HTR-8/SVneo (cell line): Measurements from ENCODE around the gene SMIM1.

Experiments used
- DNase-seq: peaks from one replicate; pipeline ENCODE4 v3.0.0; 2011; ENCODE audit warnings: low spot score, mixed read lengths; ENCODE audit not compliant: insufficient read length
- FAIRE-seq: peaks from 2 replicates; lab custom pipeline; 2011; peaks lifted over from hg19 to GRCh38; lab: Jason Lieb, UNC

Gene SMIM1

DNA sequence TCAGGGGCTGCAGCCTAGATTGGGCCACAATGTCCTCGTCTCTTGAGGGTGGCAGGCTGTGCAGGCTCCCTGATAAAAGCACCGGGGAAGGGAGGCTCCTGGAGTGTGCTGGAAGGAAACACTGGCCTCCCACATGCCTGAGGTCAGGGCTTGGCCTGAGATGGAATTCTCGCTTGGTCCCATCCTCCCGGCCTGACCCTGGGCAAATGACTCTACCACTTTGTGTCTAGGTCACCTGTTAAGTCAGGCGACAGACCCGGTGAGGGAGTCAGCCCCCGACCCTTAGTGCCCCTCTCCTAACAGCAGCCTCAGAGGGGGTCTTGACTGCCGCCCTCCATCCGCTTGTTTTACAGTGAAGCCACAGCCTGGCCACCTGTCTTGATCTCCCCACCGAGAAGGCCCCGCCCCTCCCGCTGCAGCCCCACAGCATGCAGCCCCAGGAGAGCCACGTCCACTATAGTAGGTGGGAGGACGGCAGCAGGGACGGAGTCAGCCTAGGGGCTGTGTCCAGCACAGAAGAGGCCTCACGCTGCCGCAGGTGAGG lies 2.5 kb downstream of the SMIM1 start:
- FAIRE-seq (no peak), DNase-seq (no peak)

DNA sequence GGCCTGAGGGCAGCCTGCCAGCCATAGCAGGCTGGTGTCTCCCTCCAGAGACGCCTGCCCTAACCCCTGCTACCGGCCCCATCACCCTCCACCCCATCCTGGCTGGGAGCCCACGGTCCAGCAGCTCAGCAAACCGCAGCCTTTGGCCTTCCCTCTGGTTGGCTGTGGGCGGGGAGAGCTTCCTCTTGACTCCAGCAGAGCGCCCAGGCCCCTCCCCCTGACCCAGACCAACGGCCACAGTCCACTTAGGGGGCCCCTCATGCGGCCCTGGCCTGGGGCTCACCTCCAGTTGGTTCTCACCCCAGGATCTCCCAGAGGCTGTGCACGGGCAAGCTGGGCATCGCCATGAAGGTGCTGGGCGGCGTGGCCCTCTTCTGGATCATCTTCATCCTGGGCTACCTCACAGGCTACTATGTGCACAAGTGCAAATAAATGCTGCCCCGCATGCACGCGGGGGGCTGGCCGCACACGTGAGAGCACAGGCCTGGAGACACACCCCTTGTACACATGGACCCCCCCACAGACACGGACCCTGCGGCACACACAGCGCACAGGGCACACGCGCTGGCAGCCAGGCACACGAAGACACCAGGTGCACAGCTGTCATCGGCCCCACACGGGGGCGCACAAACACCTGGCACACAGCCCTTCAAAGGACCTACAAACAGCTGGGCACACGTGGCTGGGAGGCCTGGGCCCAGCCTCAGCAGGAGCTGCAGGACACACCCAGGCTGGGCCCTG lies 3.1 kb downstream of the SMIM1 start:
- FAIRE-seq (no peak), DNase-seq (peak; percentile 35)

DNA sequence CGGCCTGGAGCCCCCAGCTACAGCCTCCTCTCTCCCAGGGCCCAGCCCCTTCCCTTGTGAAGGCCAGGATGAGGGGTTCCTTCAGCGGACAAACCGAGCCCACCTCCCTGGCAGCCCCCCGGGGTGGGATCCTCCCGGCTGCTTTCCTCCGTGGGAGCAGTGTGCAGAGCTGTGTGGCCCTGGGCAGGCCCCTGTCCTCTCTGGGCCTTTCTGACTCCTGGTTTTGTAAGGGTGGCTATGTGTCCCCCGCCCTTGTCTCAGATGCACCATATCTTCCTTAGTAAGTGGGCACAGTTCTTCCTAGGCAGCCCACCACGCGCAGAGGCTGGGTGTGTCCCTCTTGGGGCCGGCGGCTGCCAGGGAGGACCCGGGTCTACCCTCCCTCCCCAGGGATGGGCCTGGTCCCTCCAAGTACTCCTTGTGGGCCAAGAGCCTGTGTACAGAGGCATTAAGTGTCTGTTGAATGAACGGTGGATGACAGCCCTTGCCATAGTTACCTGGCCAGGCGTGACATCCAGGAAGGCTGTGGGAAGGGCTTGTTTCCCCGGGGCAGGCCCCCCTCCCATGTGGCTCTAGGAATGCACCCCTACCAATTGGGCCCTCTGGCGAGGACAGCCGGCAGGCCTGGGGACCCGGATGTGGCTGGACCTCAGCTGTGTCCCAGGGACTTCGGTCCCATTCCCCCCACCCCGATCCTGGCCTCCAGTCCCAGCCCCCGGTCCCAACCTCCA lies 3.8 kb downstream of the SMIM1 start:
- no peak for DNase-seq
- no peak for FAIRE-seq

DNA sequence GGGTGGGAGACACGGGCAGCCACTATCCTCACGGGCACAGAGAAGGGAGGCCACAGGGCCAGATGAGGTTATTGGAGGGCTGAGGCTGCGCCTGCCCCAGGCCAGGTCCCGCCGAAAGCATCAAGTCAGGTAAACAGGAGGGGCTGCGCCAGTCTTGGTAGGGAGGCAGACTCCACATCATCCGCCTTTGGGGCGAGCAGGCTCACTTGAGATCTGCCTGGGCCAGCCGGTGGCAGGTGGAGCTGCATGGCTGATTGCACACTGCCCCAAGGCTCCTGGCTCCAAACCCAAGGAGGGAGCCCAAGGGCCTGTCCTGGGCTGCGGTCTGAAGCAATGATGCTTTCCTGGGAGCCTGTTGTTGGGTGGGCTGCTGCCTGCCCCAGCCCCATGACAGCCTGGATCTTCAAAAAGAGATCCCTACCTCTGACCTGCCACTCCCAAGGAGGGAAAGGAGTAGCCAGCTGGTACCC lies 4.6 kb downstream of the SMIM1 start:
- no peak for DNase-seq
- FAIRE-seq, result no peak

DNA sequence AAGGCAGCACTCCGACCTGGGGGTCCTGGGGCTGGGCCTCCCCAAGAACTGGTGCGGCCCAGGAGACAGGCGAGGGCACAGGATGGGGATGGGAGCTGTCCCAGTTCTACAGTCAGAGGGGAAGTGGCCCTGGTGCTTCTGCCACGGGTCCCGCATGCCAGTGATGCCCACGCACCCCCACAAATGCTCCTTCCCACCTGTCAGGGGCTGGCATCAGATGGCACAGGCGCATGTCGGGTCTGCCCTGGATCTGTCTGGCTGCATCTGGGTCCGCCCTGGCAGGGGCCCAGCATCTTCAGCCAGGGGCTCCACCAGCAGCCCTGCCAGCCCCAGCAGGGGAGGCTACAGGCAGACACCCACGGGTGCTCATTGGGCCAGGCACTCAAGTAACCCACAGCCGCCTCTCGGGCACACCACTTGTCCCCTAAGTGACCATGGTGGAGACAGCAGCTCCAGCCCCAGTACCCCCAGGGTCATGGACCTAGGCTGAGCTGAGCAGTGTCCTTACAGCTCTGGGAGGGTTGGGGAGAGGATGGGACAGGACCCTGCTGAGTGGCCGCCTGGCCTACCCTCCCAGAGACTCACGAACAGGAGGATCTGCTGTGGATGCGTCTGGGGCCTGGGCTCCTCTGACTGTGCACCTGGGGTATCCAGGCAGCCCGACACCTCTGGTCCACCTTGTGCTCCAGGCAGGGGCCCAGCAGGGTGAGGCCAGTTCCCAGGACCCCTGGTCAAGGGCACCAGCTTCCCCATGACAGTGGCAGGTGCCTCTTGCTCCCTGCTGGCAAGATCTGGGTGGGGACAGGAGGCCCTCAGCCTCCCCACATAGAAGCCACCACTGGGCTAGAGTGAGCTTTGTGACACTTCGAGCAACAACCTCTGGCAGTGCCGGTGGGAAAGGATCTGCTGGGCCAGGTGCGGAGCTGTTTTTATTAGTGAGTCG lies 5.4 kb downstream of the SMIM1 start:
- FAIRE-seq (no peak), DNase-seq (no peak)

DNA sequence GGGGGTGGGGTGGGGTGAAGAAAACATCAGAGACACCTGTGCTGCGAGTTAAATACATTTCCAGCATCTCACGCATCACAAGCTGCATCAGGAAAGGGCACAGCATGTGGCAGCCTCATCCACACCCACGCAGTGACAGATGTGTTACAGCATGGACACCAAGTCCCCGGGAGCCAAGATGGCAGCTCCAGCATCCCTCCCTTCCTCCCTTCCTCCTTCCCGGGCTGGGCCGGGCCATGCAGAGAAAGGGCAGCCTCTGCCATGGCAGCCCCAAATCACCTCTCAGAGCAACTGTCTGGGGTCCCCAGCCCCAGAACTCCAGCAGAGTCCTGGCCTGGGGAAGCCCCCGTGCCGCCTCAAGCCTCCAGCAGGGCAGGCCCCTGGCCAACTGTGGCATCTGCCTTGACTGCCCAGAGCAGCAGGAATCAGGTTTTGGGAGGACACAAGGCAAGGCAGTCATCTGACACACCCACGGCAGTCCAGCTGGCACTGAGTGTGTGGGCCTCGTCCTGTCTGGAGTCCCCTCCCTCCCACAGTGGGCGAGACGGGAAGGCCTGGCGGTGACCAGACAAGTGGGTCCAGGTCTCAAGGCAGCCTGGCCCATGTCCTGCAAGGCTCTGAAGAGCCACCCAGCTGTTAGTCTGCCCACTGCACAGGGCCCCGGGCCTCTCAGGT lies 6.2 kb downstream of the SMIM1 start:
- DNase-seq, result no peak
- FAIRE-seq, result no peak

DNA sequence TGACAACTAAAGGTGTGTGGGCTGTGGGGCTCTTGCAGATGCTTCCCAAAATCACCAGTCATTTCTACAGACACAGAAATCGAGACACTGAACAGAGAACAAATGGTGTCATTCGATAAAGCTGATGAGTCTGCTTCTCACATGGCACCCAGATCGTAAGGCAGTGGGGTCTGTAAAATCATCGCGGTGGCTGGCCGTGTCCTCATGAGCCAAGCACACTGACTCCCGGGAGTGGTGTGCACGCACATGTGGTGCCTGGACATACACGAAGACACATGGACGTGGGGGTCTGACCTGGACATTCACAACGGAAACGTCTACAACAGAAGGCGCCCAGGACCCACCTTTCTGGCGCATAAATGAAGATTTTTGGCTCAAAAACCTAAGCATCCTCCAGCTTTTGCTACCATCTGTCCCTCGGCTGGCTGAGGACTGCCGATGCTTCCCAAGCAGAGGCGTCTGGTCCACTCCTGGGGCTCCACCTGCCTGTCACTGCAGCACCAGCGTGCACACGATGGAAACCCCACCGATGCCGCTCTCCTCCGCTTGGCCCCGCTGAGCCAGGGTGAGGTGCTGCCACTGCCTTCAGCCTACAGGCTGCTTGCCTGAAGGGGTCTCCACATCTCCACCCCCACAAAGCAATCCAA lies 6.8 kb downstream of the SMIM1 start:
- FAIRE-seq (no peak), DNase-seq (no peak)

DNA sequence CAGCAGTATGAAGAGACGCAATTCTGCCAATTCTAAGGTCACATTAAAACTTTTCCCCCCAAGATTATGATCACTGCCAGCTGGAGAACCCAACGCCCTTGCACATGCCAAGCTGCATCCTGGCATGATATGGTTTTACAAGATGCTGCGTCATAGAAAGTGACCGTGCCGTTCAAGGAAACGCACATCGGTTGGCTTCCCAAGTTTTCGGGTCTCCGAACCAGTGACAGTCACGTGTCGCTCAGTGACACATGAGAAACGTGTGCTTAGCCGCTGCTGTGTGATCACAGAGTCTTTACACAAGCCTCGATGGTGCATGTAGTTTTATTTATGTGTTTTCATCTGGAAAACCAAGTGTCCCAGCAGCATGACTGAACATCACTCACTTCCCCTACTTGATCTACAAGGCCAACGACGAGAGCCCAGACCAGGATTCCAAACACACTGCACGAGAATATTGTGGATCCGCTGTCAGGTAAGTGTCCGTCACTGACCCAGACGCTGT lies 7.4 kb downstream of the SMIM1 start:
- FAIRE-seq (no peak), DNase-seq (no peak)

DNA sequence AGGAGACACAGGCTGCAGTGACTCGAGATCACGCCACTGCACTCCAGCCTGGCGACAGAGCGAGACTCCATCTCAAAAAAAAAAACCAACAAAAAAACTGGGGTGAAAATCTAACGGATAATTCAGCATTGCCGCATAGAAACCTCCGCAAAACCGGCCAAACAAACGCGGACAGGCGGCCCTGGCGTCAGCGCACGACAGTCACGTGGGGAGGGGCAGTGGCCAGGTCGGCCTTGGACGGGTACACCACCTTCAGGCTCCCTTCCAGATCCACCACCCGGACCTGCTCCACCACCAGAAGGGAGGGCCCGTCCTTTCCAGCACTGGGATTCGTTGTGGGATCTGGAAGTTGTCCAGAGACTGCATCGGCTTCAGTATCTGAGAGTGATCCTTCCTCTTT lies 8.4 kb downstream of the SMIM1 start:
- no peak for FAIRE-seq

DNA sequence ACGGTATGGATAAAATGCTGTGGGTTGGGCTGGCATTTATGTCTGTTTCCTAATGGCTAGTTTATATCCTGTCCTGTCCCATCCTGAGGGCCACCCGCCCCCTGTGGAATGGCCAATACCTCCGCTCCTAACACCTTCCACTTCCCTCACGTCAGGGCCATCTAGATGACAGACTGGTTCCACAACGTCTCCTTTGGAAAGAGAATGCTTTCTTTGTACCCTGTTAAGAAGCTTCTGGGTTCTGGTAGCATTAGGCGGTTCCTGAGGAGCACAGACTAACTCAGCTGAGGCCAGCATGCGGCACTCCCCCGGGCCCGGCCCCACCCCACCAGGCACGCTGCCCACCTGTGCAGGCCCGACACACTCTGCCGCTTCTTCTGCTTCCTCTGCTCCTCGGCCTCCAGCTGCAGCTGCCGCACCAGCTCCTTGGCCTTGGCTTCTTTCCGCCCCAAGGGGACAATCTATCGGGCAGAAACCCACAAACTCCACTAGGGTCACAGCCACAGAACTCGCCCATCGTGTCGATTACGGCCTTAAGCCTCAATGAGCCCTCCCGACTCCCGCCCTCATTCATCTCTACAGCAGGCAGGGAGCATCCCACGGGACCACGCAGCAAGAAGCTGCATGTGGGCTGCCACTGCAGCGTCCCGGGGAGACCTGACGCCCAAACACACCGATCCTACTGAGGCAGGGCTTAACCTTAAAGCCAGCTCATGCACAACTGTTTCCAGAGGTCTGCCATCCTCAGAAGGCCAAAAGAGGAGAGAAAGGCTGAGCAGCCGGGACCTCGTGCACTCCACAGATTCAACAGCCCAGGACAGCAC lies 11.3 kb downstream of the SMIM1 start:
- no peak for DNase-seq
- FAIRE-seq, result no peak

More for the DNA sequence above, 8.4 kb downstream of the SMIM1 start:
- no peak for DNase-seq

DNA sequence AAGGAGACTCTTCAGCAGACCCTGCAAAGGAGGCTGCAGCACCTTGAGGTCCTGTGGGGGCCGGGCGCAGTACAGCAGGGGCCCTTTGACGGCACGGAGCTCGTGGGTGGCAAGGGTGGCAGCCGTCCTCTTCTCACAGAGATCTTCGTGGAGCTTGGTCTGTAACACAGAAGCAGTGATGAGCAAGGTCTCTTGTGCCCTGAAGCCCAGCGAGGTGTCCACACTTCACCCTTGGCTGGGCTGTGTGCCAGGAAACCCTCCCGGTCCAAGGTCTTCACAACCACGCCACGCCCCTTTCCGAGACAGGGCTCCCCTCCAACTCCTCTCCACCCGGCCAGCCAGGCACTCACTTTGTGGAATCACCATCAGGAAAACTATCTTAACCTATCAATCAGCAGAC lies 12.5 kb downstream of the SMIM1 start:
- DNase-seq (no peak), FAIRE-seq (no peak)

DNA sequence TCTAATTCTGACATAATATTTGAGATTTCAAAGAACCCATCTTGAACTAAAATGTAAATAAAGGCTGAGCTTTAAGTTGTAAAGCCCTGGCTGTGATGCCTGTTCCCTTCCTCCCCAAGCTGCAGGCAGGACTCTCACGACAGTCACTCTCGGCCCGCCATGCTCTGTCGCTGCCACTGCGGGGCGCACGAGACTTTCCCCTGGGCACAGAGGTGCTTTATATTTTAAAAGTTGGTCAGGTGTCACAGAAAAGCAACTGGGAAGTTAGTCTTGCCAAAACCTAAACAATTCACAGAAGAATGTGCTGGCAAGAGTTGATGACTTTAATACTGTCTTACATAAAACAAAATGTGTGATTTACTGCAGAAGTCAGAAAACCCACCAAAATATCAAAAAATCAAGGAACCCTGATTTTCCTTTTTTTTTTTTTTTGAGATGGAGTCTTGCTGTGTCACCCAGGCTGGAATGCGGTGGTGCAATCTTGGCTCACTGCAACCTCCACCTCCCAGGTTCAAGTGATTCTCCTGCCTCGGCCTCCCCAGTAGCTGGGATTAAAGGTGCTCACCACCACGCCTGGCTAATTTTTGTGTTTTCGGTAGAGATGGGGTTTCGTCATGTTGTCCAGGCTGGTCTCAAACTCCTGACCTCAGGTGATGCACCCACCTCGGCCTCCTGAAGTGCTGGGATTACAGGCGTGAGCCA lies 13.1 kb downstream of the SMIM1 start:
- DNase-seq (no peak), FAIRE-seq (no peak)

DNA sequence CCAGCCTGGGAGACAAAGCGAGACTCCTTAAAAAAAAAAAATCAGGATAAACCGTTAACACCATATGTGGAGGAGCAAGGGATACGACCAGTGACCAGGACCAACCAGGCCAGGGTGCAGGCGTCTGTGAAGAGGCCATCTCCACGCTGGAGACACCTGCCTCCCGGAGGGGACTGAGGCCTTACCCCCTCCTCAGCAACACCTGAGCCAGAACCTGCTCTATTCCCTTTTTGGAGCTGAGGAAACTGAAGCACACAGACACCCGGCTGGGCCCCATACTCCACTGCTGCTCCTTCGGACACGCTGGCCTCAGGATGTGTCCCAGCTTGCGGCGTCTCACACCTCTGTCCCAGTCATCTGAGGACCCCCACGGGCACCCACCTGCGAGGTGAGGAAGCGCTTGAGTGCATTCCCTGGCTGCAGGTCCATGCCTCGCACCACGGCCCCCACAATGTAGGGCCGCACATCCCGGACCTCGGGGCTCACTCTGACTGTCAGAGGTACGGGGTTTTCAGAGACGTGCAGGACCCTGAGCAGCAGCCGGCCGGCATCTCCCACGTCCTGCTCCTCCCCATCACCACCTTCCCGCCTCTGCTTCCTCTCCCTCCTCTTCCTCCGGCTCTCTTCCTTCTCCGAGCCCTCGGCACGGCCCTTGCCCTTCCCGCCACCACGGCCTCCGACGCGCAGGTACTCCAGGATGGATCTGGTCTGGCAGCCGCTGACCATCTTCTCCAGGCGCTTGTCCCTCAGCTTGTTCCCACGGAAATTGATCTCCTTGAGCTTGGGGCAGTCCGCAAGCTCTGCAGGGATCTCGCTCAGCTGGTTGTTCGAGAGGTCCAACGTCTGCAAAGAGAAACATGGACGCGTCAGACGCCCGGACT lies 14.2 kb downstream of the SMIM1 start:
- FAIRE-seq (no peak), DNase-seq (no peak)

DNA sequence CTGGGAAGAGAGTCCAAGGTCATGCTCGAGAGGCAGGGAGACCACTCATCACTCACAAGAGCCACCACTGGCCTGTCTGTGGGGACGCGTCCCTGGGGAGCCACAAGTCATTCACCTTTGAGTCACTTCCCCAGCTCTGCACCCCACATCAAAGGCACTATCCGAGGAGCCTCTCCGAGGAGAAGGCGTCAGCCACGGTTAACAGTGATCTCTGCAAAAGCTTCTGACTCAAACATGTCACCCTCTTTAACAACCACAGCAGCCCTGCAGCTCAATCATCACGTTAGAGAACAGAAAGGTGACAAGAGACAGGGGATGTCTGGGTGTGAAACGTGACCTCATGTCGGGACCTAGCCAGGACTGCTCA lies 14.8 kb downstream of the SMIM1 start:
- no peak for DNase-seq
- no peak for FAIRE-seq

DNA sequence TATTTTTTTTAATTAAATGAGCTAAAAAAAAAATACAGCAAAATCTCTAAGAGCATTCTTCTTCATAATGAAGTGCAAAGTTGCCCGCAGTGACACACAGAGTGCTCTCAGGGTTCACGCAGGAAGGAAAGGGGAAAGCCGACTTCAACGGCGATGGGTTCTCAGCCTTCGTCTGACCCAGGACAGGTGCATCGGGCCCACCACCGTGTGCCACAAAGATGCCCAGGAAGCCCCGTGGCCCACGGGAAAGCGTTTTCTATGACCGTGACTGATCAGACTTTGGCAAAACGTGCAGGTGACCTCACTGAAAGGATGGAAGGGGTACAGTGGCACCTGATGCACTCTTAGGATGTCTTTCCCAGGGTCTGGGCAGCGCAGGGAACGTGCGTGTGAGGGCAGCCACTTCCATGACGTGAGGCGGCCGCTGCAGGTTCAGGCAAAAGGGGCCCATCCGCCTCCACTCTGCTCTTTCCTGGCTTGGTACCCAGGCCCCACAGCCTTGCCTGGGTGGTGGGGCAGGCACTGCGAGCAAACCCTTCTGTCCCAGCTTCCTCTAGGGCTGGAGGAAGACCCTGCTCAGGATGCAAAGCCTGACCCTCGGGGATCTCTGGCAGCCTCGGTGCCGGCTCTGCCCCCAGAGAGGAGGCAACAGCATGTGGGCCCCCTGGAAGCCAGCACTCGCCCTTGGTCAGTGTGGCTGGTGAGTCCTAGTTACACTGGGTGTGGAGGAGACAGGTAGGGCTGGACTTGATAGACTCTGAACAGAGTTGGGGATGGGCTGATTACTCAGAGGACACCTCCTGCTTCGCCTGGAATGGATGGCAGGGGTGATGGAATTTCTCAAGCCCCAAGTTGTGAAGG lies 15.4 kb downstream of the SMIM1 start:
- no peak for FAIRE-seq
- no peak for DNase-seq
